Inflammatory macrophage (primary cell): ENCODE data around the gene IFNA2.
"Not testable (repeated sequence)": the region's sequence is repeated elsewhere in the genome, so short reads cannot be mapped to it uniquely, and the experiment has no call there.

Source experiments
- DNase-seq, 2 donors: peaks; one replicate each; pipeline ENCODE4 v3.0.0-alpha.2; 2020 to 2022

Gene IFNA2

GRCh38 chr9:21381448-21382339 is 3.5 kb downstream of the IFNA2 start:
- peak; percentile 52 to 86 for DNase-seq

- not testable (repeated sequence) for DNase-seq
Measured at GRCh38 chr9:21371467-21371866, 13.7 kb downstream of the IFNA2 start.

- DNase-seq = no peak
Measured at GRCh38 chr9:21367957-21368356, 17.2 kb downstream of the IFNA2 start, which contains the start of gene IFNA13. TSS of gene IFNA13 (minus strand) at chr9:21368057. CDS start at chr9:21368010, 47 bp downstream.

- DNase-seq = not testable (repeated sequence)
Measured at GRCh38 chr9:21367169-21367568, 18.0 kb downstream of the IFNA2 start.

GRCh38 chr9:21362287-21362686 is 22.9 kb downstream of the IFNA2 start:
- DNase-seq = no peak

GRCh38 chr9:21357479-21358460 is 27.4 kb downstream of the IFNA2 start:
- peak; percentile 28 to 42 for DNase-seq

GRCh38 chr9:21350787-21351186 is 34.4 kb downstream of the IFNA2 start, which contains the start of gene IFNA6:
TSS of gene IFNA6 (minus strand) at chr9:21350887. CDS start at chr9:21350887, 0 bp downstream.
- no peak for DNase-seq

- DNase-seq = no peak
Measured at GRCh38 chr9:21348430-21348970, 36.7 kb downstream of the IFNA2 start.

- no peak for DNase-seq
Measured at GRCh38 chr9:21340735-21341134, 44.5 kb downstream of the IFNA2 start.

- no peak for DNase-seq
Measured at GRCh38 chr9:21336457-21336856, 48.7 kb downstream of the IFNA2 start.

GRCh38 chr9:21334701-21335632 is 50.2 kb downstream of the IFNA2 start, which contains the start of gene KLHL9:
TSS of gene KLHL9 (minus strand) at chr9:21335404. CDS start at chr9:21334859, 545 bp downstream.
- peak; percentile 92 to 95 for DNase-seq
